ENCODE data around the gene XRN2.

DNA sequence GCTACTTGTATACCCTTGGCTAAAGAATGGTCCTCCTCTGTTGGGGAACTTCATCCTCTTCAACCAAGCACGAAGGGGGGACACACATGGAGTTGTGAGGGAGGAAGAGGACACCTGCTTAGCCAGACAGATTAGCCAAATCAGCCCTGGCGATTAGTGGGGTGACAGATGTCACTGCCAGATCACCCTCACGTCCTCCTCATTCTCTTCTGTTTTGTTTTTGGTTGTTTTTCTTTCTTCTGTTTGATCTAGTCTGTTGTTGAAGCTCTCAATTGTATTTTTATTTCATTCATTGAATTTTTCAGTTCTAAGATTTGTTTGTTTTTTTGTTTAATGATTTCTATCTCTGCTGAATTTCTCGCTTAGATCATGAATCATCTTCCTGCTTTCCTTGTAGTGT is 121.7 kb downstream of the XRN2 start:
- TF ChIP-seq, protein P1, sequence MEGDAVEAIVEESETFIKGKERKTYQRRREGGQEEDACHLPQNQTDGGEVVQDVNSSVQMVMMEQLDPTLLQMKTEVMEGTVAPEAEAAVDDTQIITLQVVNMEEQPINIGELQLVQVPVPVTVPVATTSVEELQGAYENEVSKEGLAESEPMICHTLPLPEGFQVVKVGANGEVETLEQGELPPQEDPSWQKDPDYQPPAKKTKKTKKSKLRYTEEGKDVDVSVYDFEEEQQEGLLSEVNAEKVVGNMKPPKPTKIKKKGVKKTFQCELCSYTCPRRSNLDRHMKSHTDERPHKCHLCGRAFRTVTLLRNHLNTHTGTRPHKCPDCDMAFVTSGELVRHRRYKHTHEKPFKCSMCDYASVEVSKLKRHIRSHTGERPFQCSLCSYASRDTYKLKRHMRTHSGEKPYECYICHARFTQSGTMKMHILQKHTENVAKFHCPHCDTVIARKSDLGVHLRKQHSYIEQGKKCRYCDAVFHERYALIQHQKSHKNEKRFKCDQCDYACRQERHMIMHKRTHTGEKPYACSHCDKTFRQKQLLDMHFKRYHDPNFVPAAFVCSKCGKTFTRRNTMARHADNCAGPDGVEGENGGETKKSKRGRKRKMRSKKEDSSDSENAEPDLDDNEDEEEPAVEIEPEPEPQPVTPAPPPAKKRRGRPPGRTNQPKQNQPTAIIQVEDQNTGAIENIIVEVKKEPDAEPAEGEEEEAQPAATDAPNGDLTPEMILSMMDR (IDR thresholded peaks at IDR 0.05): no peak
- TF ChIP-seq POLR2A (IDR thresholded peaks at IDR 0.05): no peak

All from lower leg skin (tissue), 3 donors.